H54 (cell line): ENCODE results near the gene NAA50.

Experiments
- DNase-seq: peaks from one replicate; pipeline ENCODE4 v3.0.0; 2011; ENCODE audit warnings: low spot score, mixed read lengths; ENCODE audit not compliant: insufficient read length
- FAIRE-seq: peaks from 3 replicates; lab custom pipeline; 2011; peaks lifted over from hg19 to GRCh38; lab: Jason Lieb, UNC
- POLR2A ChIP-seq: IDR thresholded peaks from 2 replicates; pipeline ENCODE4 v1.6.1; 2011; ENCODE audit warnings: low read depth, mild to moderate bottlenecking, low read length

NAA50 gene

GRCh38 chr3:113753376-113753985, 7.4 kb upstream of the NAA50 start:
- FAIRE-seq (no peak), DNase-seq (no peak)
- TF ChIP-seq POLR2A: no peak

GRCh38 chr3:113751141-113751540, 5.1 kb upstream of the NAA50 start:
- no peak for TF ChIP-seq POLR2A
- FAIRE-seq (no peak), DNase-seq (no peak)

GRCh38 chr3:113747283-113748046, 1.4 kb upstream of the NAA50 start:
- no peak for DNase-seq
- no peak for TF ChIP-seq POLR2A
- FAIRE-seq: peak; percentile 65

GRCh38 chr3:113746548-113747282, 666 bp upstream of the NAA50 start, which contains the start of gene ATP6V1A:
Gene ATP6V1A, plus strand, starts transcription at chr3:113747035. Its CDS starts 31,719 bp downstream, at chr3:113778754.
- TF ChIP-seq POLR2A: peak; percentile 64
- DNase-seq (peak; percentile 55), FAIRE-seq (peak; percentile 94)

GRCh38 chr3:113744941-113745755, 901 bp downstream of the NAA50 start:
- no peak for TF ChIP-seq POLR2A
- DNase-seq: peak; percentile 57
- peak; percentile 97 for FAIRE-seq

- no peak for FAIRE-seq
- no peak for DNase-seq
- no peak for TF ChIP-seq POLR2A
These were observed 2.9 kb downstream of the NAA50 start for GRCh38 chr3:113743006-113743630.

GRCh38 chr3:113741620-113742019, 4.4 kb downstream of the NAA50 start:
- TF ChIP-seq POLR2A: no peak
- FAIRE-seq (peak; percentile 57), DNase-seq (no peak)

GRCh38 chr3:113741086-113741485, 5.0 kb downstream of the NAA50 start:
- FAIRE-seq: peak; percentile 43

GRCh38 chr3:113736548-113737089, 9.4 kb downstream of the NAA50 start:
- FAIRE-seq: peak; percentile 94
- DNase-seq: no peak
- no peak for TF ChIP-seq POLR2A

More at GRCh38 chr3:113741086-113741485, 5.0 kb downstream of the NAA50 start:
- DNase-seq: no peak
- TF ChIP-seq POLR2A: no peak

- FAIRE-seq (peak; percentile 41), DNase-seq (no peak)
- no peak for TF ChIP-seq POLR2A
These were observed 14.4 kb downstream of the NAA50 start for GRCh38 chr3:113731694-113732093.

- TF ChIP-seq POLR2A: no peak
- peak; percentile 45 for FAIRE-seq
- DNase-seq: no peak
These were observed 15.5 kb downstream of the NAA50 start for GRCh38 chr3:113730550-113730949.

GRCh38 chr3:113728661-113729060, 17.4 kb downstream of the NAA50 start:
- no peak for TF ChIP-seq POLR2A
- FAIRE-seq (no peak), DNase-seq (no peak)

GRCh38 chr3:113721636-113722035, 24.4 kb downstream of the NAA50 start:
- FAIRE-seq (peak; percentile 30), DNase-seq (no peak)
- TF ChIP-seq POLR2A: no peak
